ENCODE results near the gene RANBP2.

RANBP2 gene

DNA sequence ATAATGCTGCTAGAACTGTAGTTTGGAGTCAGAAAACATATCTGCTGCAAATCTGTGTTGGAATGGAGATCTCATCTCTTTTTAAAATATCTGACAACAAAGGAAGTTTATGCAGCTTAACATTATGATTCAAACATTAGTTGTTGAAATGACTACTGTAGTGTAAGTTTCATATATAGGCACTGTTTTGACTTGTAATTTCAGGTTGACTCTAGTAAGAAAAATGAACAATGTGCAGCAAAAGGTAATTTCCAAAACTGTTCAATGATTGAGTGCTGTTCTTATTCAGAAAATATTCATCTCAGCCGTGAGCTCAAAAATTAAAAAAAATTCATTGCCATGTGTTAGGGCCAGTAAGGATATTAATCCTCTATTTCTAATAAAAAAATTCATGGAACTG, 115.8 kb downstream of the RANBP2 start:
- DNase-seq (ENCODE audit: low read depth in 2 of 2) = no peak
